Prostate gland (tissue), 2 donors: ENCODE results near the gene THRB.

ENCODE experiments used
- POLR2AphosphoS5 ChIP-seq: sonication (generic); formaldehyde crosslinking; IDR thresholded peaks from one replicate; pipeline ENCODE4 v1.6.1; 2017; ENCODE audit warnings: antibody characterized with exemption
- TF ChIP-seq, protein P1 (sequence below), 4 experiments: fragments of 200-600 bp in 2 of 4; fragments of 450-650 bp in 2 of 4; sonication (generic) in 2 of 4; IDR thresholded peaks; 1 replicate in 3 of 4; 2 replicates in 1 of 4; pipeline ENCODE4 v1.5.1; 2016 to 2019; ENCODE audit warnings: antibody characterized with exemption in 4 of 4, mild to moderate bottlenecking in 2 of 4, moderate library complexity in 2 of 4

DNA sequence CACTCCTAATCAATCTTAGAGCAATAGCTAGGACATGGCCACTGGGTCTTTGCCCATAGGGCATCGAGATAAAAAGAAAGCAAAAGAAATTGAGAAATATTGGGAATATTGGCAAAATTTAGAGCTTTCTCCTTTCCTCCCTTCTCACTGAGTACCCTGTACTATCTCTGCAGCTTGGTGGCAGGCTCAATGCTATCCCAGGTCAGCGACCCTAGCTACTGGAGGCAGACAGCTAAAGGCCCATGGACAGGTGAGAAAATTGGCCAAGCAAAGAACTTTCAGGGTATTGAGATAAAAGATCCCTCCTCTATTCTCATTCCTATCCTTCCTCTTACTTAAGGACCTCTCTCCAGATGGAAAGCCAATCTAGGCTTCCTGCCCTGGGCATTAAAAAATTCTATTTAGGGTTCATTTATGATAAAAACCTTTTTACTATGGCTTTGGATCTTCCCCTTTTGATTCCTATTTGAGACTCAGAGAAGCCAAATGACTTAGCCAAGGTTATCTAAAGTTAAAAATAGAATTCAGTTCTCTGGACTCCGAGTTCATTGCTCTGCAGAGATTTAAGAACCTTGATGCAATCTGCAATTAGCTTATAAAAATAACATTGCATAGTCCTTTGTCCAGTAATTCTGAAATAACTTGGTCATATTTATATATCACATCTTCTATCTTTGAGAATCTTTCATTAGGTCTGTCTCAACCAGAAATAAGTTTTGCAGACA lies 75.4 kb downstream of the THRB start:
- TF ChIP-seq, protein P1, sequence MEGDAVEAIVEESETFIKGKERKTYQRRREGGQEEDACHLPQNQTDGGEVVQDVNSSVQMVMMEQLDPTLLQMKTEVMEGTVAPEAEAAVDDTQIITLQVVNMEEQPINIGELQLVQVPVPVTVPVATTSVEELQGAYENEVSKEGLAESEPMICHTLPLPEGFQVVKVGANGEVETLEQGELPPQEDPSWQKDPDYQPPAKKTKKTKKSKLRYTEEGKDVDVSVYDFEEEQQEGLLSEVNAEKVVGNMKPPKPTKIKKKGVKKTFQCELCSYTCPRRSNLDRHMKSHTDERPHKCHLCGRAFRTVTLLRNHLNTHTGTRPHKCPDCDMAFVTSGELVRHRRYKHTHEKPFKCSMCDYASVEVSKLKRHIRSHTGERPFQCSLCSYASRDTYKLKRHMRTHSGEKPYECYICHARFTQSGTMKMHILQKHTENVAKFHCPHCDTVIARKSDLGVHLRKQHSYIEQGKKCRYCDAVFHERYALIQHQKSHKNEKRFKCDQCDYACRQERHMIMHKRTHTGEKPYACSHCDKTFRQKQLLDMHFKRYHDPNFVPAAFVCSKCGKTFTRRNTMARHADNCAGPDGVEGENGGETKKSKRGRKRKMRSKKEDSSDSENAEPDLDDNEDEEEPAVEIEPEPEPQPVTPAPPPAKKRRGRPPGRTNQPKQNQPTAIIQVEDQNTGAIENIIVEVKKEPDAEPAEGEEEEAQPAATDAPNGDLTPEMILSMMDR (IDR thresholded peaks at IDR 0.05): no peak
- no peak for TF ChIP-seq POLR2AphosphoS5
